HuH-7 (cell line): ENCODE results near the gene PTPRM.

Experiments
- DNase-seq: peaks from one replicate; pipeline ENCODE4 v3.0.0; 2011; ENCODE audit warnings: low spot score

Gene PTPRM

DNA sequence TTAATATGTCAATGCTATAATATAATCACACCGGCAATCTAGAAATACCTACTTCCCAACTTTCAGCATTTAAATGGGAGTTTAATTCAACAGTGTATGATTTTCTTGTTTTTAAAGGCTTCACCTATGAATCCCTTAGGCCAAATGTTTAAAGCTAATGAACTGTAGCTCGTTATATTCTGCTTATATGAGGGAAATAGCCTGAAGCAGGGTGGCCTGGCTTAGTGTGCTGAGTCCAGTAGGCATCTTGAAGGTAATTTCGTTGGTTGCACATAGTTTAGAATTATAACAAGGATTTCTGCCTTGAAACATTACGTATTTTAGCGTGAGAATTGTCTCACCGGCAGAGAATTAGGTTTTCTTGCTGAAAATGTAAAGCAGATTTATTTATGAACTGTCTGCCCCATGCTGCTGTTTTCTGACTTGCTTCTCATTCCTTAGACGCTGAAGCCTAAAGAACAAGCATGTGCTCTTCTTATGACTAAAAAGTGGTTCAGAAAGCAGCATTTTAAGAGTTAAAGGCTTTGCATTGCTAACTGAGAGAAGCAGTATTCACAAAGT, 608.5 kb downstream of the PTPRM start:
- no peak for DNase-seq

DNA sequence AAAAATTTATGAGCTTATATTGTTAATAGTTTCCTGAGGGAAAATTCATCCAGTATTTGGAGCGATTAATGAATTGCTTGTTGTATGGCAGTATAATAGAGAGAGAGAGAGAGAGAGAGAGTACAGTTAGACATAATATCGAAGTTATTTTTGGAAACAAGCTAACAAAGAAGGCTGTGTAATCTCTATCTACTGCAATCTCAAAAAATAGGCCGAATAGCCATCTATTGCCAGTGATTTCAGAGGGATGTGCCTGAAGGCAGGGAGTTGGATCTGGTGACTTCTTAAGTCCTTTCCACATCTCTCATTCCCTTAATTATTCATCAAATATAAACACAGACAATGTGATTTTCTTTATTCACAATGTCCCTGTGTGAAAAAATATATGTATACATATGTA, 609.0 kb downstream of the PTPRM start:
- no peak for DNase-seq

DNA sequence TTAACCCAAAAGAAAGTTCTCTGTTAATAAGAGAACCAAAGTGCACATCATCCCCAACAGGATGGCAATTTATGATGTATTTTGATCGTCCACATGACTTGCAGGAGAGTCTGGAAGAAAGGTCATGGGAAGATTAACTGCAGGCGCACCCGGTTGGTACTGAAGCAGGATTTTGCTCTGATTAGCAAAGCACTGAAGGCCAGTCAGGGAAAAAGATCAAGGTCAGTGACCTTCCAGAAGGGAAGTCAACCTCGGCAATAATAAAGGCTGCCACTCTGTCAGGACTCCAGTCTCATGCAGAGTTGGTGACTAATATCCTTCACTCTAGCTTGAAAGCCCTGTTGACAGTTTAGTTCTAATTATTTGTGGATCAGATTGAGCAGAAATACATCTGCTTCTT, 609.4 kb downstream of the PTPRM start:
- DNase-seq = no peak

DNA sequence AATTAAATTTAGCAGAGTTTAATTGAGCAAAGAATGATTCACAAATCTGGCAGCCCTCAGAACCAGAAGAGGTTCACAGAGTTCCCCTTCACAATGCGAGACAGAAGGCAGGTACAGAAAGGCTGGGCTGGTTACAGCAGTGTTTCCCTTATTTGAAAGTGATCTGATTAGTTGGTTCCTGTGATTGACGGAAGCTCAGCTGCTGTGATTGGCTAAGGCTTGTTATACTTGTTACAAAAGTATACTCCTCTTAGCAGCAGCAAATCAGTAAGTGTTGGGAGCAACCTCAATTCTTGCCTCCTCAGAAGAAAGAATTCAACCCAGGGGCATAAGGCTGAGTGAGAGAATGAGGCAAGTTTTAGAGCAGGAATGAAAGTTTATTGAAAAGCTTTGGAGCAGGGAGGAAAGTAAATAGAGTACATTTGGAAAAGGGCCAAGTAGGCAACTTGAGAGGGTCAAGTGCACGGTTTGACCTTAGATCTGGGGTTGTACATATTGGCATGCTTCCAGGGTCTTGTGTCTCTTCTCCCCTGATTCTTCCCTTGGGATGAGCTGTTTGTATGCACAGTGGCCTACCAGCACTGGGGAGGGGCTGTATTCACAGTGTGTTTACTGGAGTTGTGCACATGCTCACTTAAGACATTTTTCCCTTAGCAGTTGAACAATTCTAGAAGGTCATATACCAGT, 610.4 kb downstream of the PTPRM start:
- DNase-seq = no peak

DNA sequence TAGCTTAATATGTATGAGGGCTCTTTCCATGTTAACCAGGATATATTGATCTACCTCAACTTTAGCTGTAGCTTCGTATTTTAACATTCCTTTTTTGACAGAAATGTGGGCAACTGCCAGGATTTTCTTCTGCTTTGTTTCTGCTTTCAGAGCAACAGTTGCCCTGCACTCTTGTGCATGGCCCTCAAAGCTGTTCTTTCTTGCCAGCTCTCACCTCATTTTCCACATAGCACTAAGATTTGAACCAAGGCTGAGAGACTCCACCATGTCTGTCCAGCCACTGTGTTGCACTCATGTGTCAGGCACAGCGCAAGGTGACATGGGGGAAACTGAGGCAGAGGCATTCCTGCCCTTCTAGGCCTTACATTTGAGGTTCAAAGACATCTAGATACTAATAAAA, 619.3 kb downstream of the PTPRM start:
- no peak for DNase-seq

DNA sequence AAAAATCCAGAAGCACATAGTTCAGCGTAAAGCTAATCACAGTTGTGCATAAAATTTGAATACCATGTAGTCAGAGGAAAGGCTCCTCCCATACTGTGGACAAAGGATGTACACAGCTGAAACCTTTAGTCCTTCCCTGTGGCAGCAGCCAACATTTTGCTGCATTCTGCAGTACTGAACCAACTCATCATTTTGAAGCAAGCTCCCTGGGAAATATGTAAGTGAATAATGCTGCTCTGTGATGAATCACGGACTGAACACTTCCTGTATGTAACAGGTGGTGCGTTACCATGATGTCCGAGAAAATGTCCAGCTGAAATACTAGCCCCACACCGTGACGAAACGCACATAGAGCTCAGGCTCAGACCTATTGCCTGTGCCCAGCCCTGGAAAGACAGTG, 621.1 kb downstream of the PTPRM start:
- no peak for DNase-seq

DNA sequence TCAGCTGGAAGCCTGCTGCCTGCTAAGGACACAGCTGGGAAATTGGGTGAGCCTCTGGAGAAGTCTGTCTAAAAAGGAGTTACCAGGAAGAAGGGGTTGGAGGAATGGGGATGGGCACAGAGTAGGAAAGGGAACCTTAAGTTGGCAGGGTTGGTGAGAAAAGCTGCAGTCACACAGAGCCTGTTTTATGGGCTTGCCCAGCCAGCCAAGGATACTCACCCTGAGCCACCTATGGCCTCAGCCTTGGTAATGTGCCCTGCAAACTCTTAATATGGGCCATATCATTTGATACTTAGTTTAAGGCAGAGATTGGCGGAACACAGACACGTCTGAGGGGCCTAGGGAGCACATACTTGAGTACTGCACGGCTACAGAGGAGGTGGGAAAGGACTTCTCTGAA, 623.9 kb downstream of the PTPRM start:
- DNase-seq = no peak

GRCh38 chr18:8194431-8194830, 627.3 kb downstream of the PTPRM start:
- DNase-seq = no peak

DNA sequence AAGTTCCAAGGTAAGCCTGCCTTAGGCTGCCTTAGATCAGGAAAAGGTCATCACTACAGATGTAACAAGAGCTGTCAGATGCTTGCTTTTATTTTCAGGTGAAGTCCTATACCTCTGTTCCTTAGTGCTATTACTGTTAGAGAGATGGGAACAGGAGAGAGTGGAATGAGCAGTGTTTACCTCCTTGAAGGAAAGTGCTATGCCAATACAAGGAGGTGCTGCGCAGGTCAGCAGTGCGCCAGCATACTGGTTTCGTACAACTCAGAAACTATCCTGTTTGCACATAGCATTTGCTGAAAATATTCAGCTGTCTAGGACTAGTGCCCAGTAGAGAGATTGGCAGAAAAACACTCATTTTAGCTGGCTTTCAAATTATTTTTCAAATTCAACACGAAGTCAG, 629.1 kb downstream of the PTPRM start:
- DNase-seq = no peak

GRCh38 chr18:8197499-8197898, 630.4 kb downstream of the PTPRM start:
- no peak for DNase-seq

- no peak for DNase-seq
These were observed 640.9 kb downstream of the PTPRM start for GRCh38 chr18:8207996-8208395.

DNA sequence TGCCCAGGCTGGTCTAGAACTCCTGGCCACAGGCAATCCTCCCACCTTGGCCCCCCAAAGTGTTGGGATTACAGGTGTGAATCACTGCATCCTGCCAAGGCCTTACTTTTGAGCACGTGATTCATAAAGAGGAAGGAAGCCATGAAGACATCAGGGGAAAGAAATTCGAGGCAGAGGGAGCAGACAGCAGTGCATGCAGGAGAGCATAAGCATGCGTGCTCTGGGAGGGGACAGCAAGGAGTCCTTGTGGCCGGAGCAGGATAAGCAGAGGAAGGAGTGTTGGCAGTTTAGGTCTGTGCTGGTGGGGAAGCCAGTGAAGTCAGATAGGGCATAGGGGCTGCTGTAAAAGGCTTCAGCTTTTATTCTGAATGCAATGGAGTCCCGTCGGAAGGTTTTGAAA, 641.6 kb downstream of the PTPRM start:
- DNase-seq = no peak

DNA sequence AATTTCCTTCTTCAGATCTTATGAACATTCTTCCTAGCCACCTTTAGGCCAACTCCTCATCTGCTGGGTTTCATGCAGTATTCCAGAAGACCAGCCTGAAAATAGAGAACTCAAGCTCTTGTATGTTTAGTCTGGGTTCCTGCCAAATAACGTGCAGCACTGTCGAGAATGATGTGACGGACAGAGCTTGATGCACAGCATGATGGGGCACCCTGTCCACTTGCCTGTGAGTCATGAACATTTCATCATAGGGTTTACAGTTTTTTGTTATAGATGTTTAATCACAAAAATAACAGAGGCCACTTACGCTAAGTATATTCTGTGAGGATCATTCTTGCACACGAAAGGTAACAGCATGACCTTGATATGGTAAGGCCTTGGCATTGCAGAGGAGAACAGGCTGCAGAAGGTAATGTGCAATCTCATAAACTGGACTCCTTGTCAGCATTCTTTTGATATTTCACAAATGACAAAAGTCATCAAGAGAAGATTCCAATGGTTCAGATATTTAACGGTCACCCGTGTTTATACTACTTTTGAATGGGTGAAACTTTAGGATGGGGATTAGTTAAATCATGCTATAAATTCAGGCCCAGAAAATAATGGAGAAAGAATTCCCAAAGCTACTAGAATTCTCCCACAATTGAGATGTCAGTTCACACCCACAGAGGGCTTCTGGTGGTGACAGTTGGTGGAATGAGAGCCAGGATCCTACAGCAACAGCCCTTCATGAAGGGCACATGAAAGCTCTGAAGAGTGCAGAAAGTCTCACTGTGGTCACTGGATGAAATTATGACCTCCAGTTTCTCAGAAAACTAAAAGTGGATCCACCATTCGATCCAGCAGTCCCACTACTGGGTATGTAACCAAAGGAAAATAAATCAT, 646.0 kb downstream of the PTPRM start:
- DNase-seq = no peak

- no peak for DNase-seq
These were observed 648.6 kb downstream of the PTPRM start for GRCh38 chr18:8215741-8216140.

DNA sequence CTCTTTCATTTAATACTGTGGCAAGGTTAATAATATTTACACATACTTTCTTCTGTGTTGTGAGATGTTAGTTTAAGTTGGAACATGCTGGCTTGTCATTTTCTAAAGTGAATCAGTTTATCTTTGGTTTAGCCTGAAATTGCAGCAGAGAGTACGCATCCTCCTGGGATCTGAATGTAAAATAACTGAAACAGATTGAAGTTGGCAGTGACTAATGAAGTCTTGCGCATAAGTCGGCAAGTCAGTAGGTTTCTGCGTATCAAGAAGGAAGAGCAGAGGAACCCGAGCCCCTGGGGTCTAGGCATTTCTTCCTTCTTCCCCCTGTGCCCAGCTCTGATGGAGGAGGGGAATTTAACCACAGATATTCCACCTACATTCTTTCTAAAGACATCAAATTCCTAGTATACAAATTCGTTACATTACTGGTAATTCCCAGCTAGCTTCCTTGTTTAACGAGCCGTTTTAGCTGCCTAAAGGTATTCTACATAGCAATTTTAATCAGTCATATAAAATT, 650.0 kb downstream of the PTPRM start:
- DNase-seq = no peak

- DNase-seq = no peak
These were observed 651.1 kb downstream of the PTPRM start for GRCh38 chr18:8218197-8218596.

- DNase-seq = no peak
These were observed 654.3 kb downstream of the PTPRM start for GRCh38 chr18:8221452-8221851.

DNA sequence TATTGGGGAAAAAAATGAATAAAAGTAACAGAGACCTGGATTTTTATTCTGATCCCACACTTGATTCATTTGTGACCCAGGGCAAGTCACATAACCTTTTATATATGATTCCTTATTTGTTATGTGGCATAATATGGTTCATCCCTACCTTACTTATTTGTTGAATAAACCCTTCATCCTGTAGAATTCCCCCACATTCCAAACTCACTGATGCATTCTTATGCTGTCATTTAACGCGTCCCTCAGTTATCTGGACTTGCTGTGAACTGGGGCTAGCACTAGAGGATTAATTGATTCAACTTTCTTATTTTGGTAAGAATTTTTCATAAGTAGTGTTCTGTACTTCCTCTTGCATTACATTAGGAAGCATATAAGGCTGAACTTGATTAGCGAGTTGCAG, 657.5 kb downstream of the PTPRM start:
- DNase-seq = no peak

DNA sequence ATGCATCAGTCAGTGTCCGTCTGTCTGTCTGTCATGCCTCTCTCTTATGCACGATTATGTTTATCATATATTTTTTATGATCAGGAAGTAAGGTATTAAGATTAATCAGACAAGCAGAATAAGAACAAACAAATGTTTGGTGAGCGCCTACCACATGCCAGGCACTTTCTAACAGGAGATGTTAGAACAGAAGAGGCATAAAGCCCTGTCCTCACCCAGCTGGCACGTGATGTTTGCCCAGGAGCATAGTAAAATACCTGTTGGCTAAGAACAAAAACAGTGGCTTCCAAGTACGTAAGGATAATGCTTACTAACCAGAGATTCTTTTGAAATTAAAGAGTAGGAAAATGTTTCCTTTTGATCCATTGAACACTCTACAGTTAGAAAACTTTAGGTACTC, 661.9 kb downstream of the PTPRM start:
- DNase-seq = no peak

DNA sequence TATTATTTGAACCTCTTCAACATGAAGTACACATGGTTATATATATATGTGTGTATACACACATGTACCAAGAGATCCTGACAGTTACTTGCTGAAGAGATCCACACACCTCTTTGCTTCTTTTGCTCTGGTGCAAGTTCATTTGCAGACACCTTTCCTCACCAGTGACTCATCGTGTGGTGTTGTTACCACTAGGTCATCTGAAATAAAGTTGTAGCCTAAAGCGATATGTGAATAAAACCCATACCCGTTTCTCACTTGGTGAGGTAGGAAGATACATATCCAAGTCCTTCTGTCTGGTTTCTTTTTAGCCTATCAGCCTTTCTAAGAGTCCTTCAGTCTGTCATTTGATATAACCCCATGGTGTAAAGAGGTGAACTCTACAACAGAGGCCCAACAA, 662.7 kb downstream of the PTPRM start:
- no peak for DNase-seq

GRCh38 chr18:8231316-8231715, 664.2 kb downstream of the PTPRM start:
- DNase-seq = no peak

DNA sequence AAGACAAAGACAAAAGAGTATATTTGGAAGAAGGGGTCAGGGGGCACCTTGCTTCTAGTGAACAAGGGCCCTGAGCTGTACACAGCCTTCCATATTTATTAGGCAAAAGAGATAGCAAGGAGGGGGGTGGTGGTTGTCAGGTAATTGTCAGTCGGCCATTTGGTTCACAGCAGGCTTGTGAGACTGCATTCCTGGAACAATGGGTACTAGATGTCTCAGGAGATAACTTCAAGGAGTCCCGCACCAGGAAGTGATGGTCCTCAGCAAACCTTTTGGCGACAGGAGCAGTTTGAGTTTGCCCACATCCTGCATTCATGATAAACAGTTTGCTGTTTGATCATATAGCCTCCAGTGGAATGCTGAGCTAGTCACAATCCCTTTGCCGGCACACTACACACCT, 665.7 kb downstream of the PTPRM start:
- DNase-seq = no peak

GRCh38 chr18:8235894-8236293, 668.8 kb downstream of the PTPRM start:
- DNase-seq = no peak
